ENCODE results near the gene MEIOC.

- no peak for TF ChIP-seq POLR2AphosphoS5 (IDR thresholded peaks at IDR 0.05; ENCODE audit: low read depth, low read length)
- no peak for TF ChIP-seq TAF1 (IDR thresholded peaks at IDR 0.05; ENCODE audit: borderline replicate concordance, insufficient read depth, low read length)
- no peak for TF ChIP-seq REST (IDR thresholded peaks at IDR 0.05; ENCODE audit: insufficient read depth in 1 of 2, low read depth in 2 of 2, low read length in 2 of 2)
- TF ChIP-seq SIN3A (IDR thresholded peaks at IDR 0.05; ENCODE audit: borderline replicate concordance, insufficient read depth, low read length), result no peak
Measured at GRCh38 chr17:44610871-44611270, 45.4 kb upstream of the MEIOC start.

All from PFSK-1 (cell line).